GM21526 (cell line): Measurements from ENCODE around the gene ADAM15.

Experiments used
- ATAC-seq: cut with Tn5 transposase; IDR thresholded peaks from one replicate; pipeline ENCODE4 v1.9.1; 2021; ENCODE audit warnings: moderate library complexity; ENCODE audit not compliant: unreplicated experiment, low FRiP score

Gene ADAM15

GRCh38 chr1:155110381-155110780 lies 59.3 kb downstream of the ADAM15 start:
- no peak for ATAC-seq

GRCh38 chr1:155110826-155111225 lies 59.7 kb downstream of the ADAM15 start:
- no peak for ATAC-seq
